Measurements from ENCODE around the gene PDAP1. TPM values are rescaled to one million over a fixed set of nuclear protein-coding genes. Genes with fewer than 3 reads are reported as not detected.
A peak's percentile ranks its signal among the peaks of the same experiment; 100 is the strongest.
"Not testable (repeated sequence)": the region's sequence is repeated elsewhere in the genome, so short reads cannot be mapped to it uniquely, and the experiment has no call there.

Gene PDAP1
- total RNA-seq, 2 experiments from 2014 or later = 93.8 to 103 TPM

DNA sequence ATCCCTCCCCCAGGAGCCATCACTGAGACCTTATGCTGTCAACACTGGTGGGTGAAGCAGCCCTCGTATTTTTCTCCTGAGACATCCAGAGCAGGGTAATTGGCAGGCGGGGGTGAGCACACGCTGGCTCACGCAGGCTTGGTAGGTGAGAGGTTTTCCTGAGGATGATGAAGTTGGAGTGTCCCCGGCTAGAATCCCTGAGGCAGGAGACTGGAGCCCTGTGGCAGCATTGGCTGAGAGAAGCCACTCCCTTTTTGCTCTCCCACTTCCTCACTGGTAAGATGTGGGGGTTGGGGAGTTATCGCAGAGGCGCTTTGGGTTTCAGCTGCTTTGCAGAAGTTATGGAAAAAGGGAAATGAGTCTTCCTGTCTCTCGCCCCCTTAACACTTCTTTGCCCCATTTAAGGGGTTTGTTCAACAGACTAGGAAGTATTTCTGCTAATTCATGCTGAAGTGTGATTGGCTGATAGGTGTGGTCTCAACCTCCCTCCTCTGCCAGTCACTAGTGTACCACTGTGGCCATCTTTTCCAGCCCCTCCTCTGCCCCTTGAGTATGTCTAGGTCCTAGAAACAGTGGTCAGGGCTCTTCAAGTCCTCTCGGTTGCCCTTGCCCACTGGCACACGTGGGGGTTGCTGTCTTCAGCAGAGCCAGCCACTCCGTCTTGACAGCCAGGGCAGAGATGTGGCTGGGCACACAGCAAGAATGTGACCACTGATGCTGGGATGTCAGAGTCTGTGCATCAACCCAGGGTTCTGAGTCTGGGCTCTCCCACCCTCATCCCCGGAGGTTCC, 28.2 kb downstream of the PDAP1 start:
- POLR2A ChIA-PET = interaction anchor here (0.9 to 8.2 kb wide), 8 partner anchors 11 to 178 kb away, joined by 3 to 93 read pairs (median 8); partner anchors contain the start of genes BUD31, PDAP1 and ZNF655
- CTCF ChIA-PET = interaction anchor here (0.5 to 1.5 kb wide), 2 partner anchors 10 to 13 kb away, joined by 3 read pairs; no protein-coding TSS in a partner anchor
- Mint-ChIP-seq H3K9me3 (no peaks in the 10 kb centered on the region), H3K4me3 (peak overlapping the region; percentile 77), H3K27me3 (no peaks in the 10 kb centered on the region), H3K4me1 (peaks cover 63% of the 10 kb centered on the region), H3K27ac (peak overlapping the region; percentile 97), H3K36me3 (ENCODE audit: low read depth) (peaks cover 57% of the 10 kb centered on the region)
- DNase-seq = peak; percentile 54

DNA sequence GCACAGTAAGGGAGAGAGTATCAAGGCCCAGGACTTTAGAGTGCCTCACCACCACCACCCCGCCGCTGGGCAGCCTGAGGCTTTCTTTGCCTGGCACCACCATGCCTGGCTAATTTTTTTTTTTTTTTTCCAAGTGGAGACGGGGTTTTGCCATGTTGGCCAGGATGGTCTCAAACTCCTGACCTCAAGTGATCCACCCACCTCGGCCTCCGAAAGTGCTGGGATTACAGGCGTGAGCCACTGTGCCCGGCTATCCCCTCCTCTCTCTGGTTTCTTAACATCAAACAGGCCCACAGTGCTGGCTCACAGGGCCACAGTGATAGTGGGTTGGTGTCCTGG, 28.7 kb downstream of the PDAP1 start:
- Mint-ChIP-seq H3K4me3 (peak overlapping the region; percentile 77), H3K36me3 (ENCODE audit: low read depth) (peaks cover 57% of the 10 kb centered on the region), H3K4me1 (peaks cover 62% of the 10 kb centered on the region), H3K27ac (peak overlapping the region; percentile 97)
- H3K27me3 Mint-ChIP-seq, DNase-seq, H3K9me3 Mint-ChIP-seq: not testable (repeated sequence)
- POLR2A ChIA-PET = interaction anchor here (0.7 to 8.2 kb wide), 10 partner anchors 11 to 178 kb away, joined by 3 to 93 read pairs (median 4); partner anchors contain the start of genes BUD31, CPSF4, PDAP1 and PTCD1
- CTCF ChIA-PET = interaction anchor here (0.5 to 1.5 kb wide), 2 partner anchors 9 to 12 kb away, joined by 3 read pairs; no protein-coding TSS in a partner anchor

DNA sequence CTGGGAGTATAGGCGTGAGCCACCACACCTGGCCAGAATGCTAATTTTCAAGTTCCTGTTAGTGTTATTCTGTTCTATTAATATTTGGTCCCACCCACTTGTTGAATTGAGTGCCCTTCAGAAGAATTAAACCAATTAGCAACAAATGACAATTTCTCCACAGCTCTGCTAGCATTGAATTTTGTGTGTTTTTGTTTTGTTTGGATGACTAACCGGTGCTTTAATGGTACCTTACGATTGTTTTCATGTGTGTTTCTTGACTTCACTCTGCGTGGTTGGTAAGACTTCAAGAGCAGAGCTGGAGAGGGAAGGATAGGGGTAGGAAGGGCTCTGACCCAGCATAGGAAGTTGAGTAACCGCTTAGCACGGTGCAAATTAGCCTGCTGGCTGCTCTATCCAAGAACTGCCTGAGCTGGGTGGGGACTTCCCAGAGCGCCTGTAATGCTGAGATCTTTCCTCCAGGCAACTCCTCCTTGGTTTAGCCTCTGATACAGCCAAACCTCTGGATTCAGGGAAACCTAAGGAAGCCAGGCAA, 29.3 kb downstream of the PDAP1 start:
- ChIA-PET CTCF (interaction anchor here (1.5 kb wide), 1 partner anchor 9 kb away, joined by 3 read pairs; no protein-coding TSS in a partner anchor), POLR2A (interaction anchor here (0.6 to 8.2 kb wide), 11 partner anchors 10 to 179 kb away, joined by 3 to 93 read pairs (median 4); partner anchors contain the start of genes BUD31, CPSF4, PDAP1 and PTCD1)
- peak overlapping the region; percentile 77 for H3K4me3 Mint-ChIP-seq
- peaks cover 57% of the 10 kb centered on the region for H3K4me1 Mint-ChIP-seq
- no peaks in the 10 kb centered on the region for H3K27me3 Mint-ChIP-seq
- no peaks in the 10 kb centered on the region for H3K9me3 Mint-ChIP-seq
- peaks cover 53% of the 10 kb centered on the region for H3K36me3 Mint-ChIP-seq (ENCODE audit: low read depth)
- H3K27ac Mint-ChIP-seq = peak overlapping the region; percentile 97
- peak; percentile 56 for DNase-seq

DNA sequence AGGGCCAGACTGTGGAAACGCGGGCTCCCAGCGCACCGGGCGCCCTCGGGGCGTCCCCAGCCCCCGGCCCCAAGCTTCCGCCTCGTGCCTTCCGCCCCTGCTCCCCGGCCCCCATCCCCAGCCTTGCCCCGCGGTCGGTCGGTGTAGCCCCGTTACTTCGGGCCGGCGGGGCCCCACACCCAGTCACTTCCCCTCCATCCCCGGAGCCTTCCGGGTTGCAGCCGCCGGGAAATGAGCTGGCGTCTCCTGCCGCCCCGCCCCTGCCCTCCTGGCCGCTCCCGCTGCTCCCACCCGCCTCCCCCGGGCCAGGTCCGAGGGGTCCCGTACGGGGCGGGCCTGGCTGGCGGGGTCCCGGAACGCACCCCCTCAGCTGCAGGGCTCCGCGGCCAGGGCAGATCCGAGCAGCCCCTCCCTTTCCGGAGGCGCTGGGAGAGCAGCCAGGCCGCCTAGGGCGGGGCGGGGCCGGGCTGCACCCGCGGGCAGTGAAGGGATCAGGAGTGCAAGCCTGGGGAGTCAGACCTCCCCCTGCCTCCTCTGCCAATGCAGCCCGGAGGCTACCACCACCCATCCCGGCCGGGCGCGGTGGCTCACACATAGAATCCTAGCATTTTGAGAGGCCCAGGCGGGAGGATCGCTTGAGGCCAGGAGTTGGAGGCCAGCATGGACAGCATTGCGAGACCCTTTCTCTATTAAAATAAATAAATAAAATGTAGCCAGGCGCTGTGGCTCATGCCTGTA, 33.2 kb downstream of the PDAP1 start:
- Mint-ChIP-seq H3K27ac (peak overlapping the region; percentile 83), H3K36me3 (ENCODE audit: low read depth) (peaks cover 30% of the 10 kb centered on the region), H3K4me3 (peak overlapping the region; percentile 80), H3K9me3 (no peaks in the 10 kb centered on the region), H3K27me3 (no peaks in the 10 kb centered on the region), H3K4me1 (peaks cover 46% of the 10 kb centered on the region)
- CTCF ChIA-PET = interaction anchor here (1.4 kb wide), 1 partner anchor 11 kb away, joined by 3 read pairs; no protein-coding TSS in a partner anchor
- DNase-seq = peak; percentile 79
- POLR2A ChIA-PET = interaction anchor here (0.6 to 8.2 kb wide), 16 partner anchors 8 to 183 kb away, joined by 3 to 93 read pairs (median 4); partner anchors contain the start of genes BUD31, PDAP1, ZKSCAN5 and ZNF655

DNA sequence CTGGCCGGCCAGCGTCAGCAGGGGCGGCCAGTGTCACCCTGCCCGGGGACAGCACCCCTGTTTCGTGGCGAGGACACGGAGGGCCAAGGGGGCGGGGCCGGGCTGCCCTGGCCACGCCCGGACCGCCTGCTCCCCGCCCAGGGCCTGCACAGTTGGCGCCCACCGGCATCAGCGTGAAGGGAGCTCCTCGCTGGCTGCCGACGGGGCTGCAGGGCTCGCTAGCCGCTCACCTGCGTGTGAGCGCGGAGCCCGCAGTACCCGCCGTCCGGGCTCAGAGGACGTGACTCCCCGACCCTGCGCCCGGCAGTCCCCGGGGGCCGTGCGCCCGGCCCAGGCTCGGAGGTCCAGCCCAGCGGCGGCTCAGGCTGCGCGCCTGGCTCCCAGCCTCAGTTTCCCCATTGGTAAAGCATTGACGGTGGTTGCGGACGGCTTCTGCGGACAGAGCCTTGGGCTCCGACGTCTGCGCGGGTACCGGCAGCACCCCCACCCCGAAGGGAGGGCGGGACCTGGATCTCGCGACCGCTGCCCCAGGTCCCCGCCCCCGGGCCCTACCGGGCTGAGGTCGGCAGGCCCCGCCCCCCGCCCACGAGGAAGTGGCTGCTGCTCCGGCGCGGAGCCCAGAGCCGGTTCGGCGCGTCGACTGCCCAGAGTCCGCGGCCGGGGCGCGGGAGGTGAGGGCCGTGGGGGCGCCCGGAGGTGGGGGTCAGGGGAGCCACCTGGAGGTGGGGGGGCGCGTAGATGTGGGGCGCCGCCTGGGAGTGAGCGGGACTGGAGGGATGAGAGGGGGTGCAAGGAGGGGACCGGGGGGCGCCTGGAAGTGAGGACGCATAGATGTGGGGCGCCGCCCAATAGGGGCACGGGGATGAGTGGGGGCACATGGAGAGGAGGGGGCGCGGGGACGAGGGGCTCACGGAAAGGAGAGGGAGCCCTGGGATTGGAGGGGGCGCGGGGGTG, 34.0 kb downstream of the PDAP1 start, which contains the start of gene ARPC1B:
TSS of gene ARPC1B (plus strand) at position 620 of the 954 bp plus-strand sequence. CDS start 10,985 bp downstream, outside the sequence.
- peaks cover 25% of the 10 kb centered on the region for H3K36me3 Mint-ChIP-seq (ENCODE audit: low read depth)
- ChIA-PET POLR2A (interaction anchor here (0.5 to 8.2 kb wide), 16 partner anchors 7 to 184 kb away, joined by 3 to 93 read pairs (median 4); partner anchors contain the start of genes BUD31, PDAP1 and ZNF655), CTCF (interaction anchor here (1.4 kb wide), 1 partner anchor 12 kb away, joined by 3 read pairs; no protein-coding TSS in a partner anchor)
- H3K4me3 Mint-ChIP-seq = peak within 1 kb of the TSS; percentile 80
- no peaks in the 10 kb centered on the region for H3K9me3 Mint-ChIP-seq
- peak within 1 kb of the TSS; percentile 83 for H3K27ac Mint-ChIP-seq
- H3K27me3 Mint-ChIP-seq = no peaks in the 10 kb centered on the region
- H3K4me1 Mint-ChIP-seq = peaks cover 48% of the 10 kb centered on the region
- DNase-seq = peak; percentile 87

DNA sequence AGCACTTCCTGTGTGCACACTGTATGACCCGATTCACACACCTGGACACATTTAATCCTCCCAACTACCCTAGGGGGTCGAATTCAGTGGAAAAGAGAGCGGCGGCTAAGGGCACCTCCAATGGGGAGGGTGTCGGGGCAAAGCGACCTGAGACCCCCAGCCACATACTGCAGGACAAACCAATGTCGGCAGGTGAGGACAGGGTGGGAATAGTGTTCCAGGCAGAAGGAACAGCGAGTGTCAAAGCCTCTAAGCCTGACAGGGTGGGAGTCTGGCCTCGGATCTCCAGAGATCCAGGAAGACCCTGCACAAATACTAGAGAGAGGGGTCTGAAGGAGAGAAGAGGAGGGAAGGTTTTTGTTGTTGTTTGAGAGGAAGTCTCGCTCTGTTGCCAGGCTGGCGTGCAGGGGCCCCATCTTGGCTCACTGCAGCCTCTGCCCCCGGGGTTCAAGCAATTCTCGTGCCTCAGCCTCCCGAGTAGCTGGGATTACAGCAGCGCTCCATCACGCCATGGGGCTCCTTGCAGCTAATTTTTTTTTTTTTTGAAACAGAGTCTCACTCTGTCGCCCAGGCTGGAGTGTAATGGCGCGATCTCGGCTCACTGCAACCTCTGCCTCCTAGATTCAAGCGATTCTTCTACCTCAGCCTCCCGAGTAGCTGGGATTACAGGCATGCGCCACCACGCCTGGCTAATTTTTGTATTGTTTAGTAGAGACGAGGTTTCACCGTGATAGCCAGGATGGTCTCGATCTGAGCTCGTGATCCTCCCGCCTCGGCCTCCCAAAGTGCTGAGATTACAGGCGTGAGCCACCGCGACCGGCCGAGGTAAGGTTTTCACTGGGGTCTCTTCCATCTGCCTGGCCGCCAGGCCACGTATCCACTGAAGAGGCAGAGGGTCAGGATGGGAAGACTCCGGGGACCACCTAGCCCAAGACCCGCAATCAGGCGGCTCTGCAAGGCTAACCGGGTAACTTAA, 35.0 kb downstream of the PDAP1 start:
- no peaks in the 10 kb centered on the region for H3K27me3 Mint-ChIP-seq
- peak overlapping the region; percentile 63 for H3K27ac Mint-ChIP-seq
- POLR2A ChIA-PET = interaction anchor here (0.6 to 8.2 kb wide), 8 partner anchors 13 to 42 kb away, joined by 3 to 93 read pairs (median 6); partner anchors contain the start of genes BUD31 and PDAP1
- CTCF ChIA-PET = no interaction called here
- H3K36me3 Mint-ChIP-seq (ENCODE audit: low read depth) = peaks cover 24% of the 10 kb centered on the region
- H3K9me3 Mint-ChIP-seq = no peaks in the 10 kb centered on the region
- H3K4me1 Mint-ChIP-seq = peaks cover 48% of the 10 kb centered on the region
- H3K4me3 Mint-ChIP-seq = peak overlapping the region; percentile 69
- DNase-seq = no peak

DNA sequence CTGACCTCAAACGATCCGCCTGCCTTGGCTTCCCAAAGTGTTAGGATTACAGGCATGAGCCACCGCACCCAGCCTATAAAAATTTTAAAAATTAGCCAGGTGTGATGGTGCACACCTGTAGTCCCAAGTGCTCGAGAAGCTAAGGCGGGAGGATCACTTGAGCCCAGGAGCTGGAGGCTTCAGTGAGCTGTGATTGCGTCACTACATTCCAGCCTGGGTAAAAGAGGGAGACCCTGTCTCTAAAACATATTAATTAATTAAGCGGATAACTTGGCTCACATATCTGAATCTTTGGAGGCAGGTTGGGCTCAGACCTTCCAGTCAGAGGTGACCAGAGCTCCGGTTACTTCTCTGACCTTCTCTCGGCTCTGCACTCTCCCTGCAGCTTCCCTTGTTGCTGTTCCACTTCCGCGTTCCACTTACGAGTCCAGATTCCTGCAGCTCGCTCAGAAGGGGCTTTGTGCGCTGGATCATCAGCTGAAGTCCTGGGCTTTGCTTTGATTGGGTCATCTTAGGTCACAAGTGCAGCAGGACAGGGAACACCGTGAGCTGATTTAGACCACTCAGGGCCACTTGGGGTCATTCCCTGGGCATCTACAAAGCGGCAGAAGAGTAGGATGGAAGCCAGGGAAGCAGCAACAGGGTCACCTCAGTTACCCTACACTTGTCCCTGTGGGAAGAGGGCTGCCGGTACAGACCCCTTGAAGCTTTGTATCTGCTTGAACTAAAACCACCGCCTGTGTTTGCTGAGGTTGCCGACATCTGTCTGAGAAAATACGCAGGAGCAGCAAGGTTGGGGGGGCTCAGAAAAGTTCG, 35.9 kb downstream of the PDAP1 start:
- Mint-ChIP-seq H3K27me3 (no peaks in the 10 kb centered on the region), H3K9me3 (no peaks in the 10 kb centered on the region), H3K4me1 (peaks cover 41% of the 10 kb centered on the region), H3K36me3 (ENCODE audit: low read depth) (peaks cover 17% of the 10 kb centered on the region), H3K4me3 (peak overlapping the region; percentile 69), H3K27ac (no peak overlapping the region)
- ChIA-PET POLR2A (interaction anchor here (1.0 to 1.2 kb wide), 2 partner anchors 15 to 37 kb away, joined by 3 to 4 read pairs; partner anchors contain the start of gene BUD31), CTCF (no interaction called here)
- DNase-seq = no peak

DNA sequence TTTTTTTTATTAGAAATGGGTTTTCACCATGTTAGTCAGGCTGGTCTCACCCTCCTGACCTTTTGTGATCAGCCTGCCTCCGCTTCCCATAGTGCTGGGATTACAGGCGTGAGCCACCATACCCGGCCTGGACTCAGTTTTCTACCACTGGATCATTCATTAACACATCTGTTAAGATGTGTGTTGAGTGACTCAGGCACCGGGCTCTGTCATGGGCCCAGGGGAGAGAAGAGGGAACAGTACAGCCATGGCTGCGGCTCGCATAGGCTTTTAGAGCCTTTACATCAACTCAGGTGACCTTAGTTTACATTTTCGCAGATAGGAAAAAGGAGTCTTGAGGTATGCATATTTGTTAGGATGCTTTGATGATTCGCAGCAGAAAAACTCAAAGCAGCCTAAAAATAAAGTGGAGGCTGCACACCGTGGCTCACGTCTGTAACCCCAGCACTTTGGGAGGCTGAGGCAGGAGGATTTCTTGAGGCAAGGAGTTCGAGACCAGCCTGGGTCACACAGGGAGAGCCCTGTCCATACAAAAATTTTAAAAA, 36.9 kb downstream of the PDAP1 start:
- DNase-seq = no peak
- H3K27me3 Mint-ChIP-seq = no peaks in the 10 kb centered on the region
- peaks cover 35% of the 10 kb centered on the region for H3K4me1 Mint-ChIP-seq
- CTCF ChIA-PET = interaction anchor here (1.3 kb wide), 1 partner anchor 8 kb away, joined by 3 read pairs; no protein-coding TSS in a partner anchor
- no peak overlapping the region for H3K4me3 Mint-ChIP-seq
- no peaks in the 10 kb centered on the region for H3K9me3 Mint-ChIP-seq
- H3K27ac Mint-ChIP-seq = no peak overlapping the region
- peaks cover 16% of the 10 kb centered on the region for H3K36me3 Mint-ChIP-seq (ENCODE audit: low read depth)
- POLR2A ChIA-PET = interaction anchor here (1.2 kb wide), 1 partner anchor 16 kb away, joined by 3 read pairs; no protein-coding TSS in a partner anchor

GRCh38 chr7:99369767-99370391, 38.5 kb downstream of the PDAP1 start:
- POLR2A ChIA-PET = interaction anchor here (0.8 to 1.2 kb wide), 5 partner anchors 10 to 102 kb away, joined by 3 read pairs; no protein-coding TSS in a partner anchor
- H3K4me1 Mint-ChIP-seq = peaks cover 32% of the 10 kb centered on the region
- CTCF ChIA-PET = interaction anchor here (1.3 kb wide), 1 partner anchor 9 kb away, joined by 3 read pairs; no protein-coding TSS in a partner anchor
- H3K27me3 Mint-ChIP-seq = no peaks in the 10 kb centered on the region
- H3K36me3 Mint-ChIP-seq (ENCODE audit: low read depth) = peaks cover 23% of the 10 kb centered on the region
- H3K4me3 Mint-ChIP-seq = no peak overlapping the region
- no peak for DNase-seq
- peak overlapping the region; percentile 21 for H3K27ac Mint-ChIP-seq
- H3K9me3 Mint-ChIP-seq = no peaks in the 10 kb centered on the region

All from activated CD4-positive, alpha-beta memory T cell treated with anti-CD3 and anti-CD28 coated beads, Interleukin-2, amount 10 ng/mL, durations not matched to agents 7 days and 5 days (primary cell).